ENCODE measurements around the gene INPP5A.

GRCh38 chr10:132645247-132645530 lies 107.6 kb downstream of the INPP5A start:
- TF ChIP-seq POLR2A (IDR thresholded peaks at IDR 0.05; ENCODE audit: low read length) (no peak), GATA1 (IDR thresholded peaks at IDR 0.05; ENCODE audit: low read depth, low read length) (no peak)

Data from erythroblast (primary cell).